Smooth muscle cell of the brain vasculature (primary cell): ENCODE results near the gene PIK3CB.
A peak's percentile ranks its signal among the peaks of the same experiment; 100 is the strongest.
"Not testable (repeated sequence)": the region's sequence is repeated elsewhere in the genome, so short reads cannot be mapped to it uniquely, and the experiment has no call there.

ENCODE experiments used
- DNase-seq: peaks from one replicate; pipeline ENCODE4 v3.0.0-alpha.2; 2012; ENCODE audit warnings: low read depth, low spot score

The PIK3CB gene

DNA sequence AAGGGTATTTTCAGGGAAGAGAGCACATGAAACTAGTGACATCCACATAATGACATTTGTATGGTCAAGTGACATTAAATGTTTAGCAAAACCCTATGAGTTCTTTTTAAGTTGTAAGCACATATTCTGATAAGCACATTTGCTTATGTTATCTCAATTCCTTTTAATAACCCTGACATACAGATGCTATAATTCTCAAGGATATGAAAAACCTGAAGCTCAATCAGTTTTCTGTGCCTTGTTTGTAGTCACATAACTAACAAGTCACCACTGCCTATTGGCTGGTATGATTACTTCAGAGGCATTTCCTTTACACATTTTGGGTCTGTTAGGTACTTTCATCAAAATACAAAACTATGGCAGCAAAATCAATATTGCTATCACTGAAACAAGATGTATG is 152.1 kb downstream of the PIK3CB start:
- no peak for DNase-seq

DNA sequence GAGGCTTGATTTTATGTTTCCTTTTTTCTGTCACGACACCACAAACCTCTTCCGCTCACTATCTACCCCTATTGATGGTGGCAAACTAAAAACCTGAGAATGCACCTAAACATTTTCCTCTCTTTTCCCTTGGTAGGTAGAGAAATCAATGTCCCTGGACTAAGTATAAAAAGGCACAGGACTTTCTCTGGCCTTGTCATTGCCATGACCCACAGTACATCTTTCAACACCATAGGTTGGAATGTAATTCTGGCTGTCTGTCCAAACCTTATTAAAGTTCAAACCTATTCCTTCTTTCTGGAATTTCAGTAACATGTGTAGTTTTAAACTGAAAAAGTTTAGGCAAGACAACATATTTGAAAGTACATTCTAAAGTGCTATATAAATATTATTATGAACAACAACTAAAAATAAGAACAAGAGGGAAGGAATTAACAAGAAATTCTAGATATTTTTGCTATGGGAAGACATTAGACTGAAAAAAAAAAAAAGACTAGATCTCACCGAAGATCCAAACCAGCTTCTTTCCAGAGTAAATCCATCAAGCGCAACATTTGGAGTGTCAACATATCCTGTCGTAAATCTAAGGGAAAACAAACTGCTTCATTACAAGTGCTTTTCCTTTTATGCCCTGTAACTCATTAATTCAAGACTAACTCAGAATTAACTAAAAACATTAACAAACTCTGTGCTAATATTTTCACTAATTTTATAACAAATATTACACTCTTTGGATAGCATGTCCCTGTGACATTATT is 153.1 kb downstream of the PIK3CB start:
- no peak for DNase-seq

DNA sequence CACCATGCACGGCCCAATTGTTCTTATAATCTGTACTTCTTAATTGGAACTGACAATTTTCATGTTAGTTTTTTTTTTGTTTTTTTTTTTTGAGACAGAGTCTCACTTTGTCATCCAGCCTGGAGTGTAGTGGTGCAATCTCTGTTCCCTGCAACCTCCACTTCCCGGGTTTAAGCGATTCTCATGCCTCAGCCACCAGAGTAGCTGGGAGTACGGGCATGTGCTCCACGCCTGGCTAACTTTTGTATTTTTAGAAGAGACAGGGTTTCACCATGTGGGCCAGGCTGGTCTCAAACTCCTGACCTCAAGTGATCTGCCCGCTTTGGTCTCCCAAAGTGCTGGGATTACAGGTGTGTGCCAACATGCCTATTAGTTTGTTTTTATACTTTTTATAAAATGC is 153.8 kb downstream of the PIK3CB start:
- not testable (repeated sequence) for DNase-seq

DNA sequence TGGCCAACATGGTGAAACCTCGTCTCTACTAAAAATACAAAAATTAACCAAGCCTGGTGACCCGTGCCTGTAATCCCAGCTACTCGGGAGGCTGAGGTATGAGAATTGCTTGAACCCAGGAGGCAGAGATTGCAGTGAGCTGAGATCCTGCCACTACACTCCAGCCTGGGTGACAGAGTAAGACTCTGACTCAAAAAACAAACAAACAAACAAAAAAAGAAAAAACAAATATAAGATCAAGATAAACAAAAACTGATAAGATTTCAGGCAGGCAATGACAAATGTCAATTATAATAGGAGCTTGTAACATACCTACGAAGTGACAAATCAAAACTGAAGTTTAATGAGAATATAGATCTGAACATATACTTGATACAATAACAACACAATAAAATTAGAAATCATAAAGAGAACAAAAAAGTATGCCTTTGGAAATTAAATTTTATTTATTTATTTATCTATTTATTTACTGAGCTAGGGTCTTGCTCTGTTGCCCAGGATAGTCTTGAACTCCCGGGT is 155.8 kb downstream of the PIK3CB start:
- DNase-seq, result no peak

DNA sequence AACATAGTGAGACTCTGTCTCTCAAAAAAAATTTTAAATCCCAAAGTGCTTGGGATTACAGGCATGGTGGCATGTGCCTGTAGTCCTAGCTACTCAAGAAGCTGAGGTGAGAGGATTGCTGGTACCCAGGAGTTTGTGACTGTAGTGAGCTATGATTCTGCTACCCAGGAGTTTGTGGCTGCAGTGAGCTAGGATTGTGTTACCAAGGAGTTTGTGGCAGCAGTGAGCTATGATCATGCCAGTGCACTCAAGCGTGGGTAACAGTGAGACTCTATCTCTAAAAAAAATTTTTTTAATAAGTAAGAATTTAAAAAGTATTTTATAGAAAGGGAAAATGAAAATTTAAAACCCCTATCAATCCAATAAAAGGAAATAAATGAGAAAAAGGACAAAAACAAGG is 156.6 kb downstream of the PIK3CB start:
- no peak for DNase-seq

DNA sequence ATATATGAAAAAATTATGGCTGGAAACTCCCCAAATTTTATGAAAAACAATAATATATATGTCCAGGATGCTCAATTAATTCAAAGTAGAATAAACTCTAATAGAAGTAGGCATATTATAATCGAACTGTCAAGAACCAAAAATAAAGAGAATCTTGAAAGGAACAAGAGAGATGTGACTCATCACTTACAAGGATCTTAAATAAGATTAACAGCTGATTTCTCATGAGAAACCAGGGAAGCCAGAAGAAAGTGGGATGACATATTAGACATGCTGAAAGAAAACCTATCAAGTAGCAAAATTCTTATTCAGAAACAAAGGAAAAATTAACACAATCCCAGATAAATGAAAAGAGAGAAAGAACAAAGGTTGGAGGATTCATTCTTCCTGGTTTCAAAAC is 159.3 kb downstream of the PIK3CB start:
- DNase-seq, result no peak

DNA sequence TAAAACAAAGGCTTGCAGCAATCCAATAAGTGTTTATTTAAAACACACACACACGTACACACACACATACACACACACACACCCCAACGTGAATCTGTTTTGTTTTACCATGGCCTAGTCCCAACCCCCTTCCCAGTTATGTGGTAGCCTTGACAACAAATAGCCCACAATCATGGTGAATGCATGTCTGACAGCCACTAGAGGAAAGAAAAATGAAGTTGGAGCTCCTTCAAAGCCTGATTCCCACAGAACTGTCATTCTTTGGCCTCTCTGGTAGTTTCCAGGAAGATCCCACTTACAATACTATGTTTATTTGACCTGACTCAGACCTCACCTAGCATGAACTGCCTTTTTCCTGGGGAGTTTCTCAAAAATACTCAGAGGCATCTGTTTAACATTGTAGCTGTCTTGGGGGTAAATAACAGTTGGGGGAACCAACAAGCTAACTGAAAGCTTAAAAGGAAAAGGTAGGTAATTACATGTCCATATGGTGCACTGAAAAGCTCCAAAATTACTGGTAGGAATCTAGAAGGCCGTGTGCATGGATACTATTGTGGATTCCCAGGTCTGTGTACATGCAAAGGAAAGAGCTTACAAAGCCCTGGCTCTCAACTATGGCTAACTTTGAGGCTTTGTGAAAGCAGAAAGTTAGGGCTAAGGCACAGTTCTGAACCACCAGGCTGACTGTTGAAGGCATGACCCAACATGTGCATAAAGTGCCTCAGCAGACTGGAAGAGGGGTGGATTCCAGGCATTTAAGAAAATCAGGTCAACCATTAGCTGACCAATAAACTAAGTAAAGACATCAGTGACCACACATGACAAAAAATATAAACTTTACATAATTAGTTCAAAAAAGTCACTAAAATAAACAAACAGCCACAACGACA is 160.8 kb downstream of the PIK3CB start:
- DNase-seq, result peak; percentile 61

DNA sequence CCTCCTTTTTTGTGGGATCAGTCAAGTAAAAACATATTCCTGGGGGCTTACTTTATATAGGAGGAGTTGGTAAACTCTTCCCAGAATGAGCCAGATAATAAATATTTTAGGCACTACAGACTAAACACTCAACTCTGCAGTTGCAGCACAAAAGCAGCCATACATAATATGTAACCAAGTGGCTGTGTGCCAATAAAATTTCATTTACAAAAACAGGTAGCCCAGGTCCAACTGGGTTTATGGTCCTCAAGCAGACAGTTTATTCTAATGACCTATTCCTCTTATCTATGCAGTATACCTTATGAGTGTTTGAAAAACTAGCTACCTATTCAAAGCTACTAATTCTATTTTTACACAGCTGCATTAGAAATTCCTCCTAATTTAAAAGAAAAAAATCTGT is 164.3 kb downstream of the PIK3CB start:
- DNase-seq, result no peak

DNA sequence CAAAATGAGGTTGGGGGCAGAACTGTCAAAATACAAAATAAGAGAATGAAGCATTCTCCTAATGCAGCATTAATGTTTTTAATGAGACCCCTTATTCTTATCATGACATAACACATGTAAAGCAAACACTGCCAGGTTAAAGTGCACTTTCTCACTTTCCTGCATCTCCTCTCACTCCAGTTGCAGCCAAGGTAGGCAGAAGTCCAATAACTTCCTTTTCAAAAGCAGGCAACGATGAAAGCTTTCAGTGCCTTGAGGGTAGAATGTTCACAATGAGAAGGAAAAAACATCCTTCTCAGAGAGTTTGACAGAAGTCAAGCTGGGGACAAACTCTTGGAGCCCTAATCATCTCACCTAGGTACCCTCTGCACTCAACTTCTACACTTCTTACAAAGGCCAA is 166.6 kb downstream of the PIK3CB start:
- DNase-seq, result no peak

DNA sequence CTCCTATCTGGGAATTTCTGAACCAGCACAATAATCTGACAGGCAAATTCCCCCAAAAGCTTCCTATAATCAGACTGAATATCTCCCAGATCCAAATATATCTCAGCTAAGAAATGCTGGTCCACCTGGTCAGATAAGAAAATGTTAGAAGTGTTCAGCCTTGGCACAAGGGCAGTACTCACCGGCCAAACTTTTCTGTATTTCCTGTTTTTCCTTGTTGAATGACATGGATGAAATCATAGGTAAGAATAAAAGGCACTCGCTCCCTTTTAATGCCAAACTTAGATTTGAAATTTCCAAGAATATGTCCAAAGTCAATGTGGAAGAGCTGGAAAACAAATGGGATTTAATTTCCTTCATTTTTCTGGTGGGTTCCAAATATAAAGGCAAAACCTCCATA is 177.2 kb downstream of the PIK3CB start:
- DNase-seq, result no peak

DNA sequence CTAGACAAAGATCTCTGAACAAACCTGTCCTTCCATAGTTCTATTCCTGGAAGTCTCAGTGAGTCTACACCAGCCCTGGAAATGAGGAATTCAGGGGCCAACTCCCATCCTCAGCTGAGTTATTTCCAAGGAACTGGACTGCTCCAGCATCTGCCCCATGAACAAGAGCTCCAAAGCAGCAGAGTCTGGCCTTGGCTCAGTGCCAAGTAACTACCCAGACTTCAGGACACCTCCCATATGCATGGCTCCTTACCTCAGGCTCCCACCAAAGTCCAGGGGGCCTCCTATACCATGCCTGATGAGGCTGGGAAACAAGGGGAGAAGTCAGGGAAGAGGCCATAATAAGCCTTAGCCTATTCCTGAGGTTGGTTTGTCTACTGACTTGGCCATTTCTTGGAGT is 181.2 kb downstream of the PIK3CB start:
- no peak for DNase-seq

DNA sequence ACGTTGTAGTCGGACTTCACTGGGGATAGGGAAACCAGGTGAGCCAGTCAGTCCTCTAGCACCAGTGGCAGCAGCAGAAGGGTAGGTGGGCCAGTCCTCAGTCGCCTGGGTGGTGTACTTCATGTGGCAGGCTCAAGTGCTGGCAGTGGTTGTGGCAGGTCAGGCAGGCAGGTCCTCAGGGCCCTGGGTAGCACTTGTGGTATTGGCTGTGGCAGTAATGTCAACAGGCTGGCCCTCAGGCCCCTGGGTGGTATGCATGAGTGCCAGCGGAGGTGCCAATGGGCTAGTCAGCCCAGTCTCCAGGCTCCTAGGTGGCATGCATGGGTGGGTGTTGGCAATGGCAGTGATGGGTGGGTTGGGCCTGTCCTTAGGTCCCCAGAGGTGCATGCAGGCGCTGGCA is 185.6 kb downstream of the PIK3CB start:
- DNase-seq, result no peak

DNA sequence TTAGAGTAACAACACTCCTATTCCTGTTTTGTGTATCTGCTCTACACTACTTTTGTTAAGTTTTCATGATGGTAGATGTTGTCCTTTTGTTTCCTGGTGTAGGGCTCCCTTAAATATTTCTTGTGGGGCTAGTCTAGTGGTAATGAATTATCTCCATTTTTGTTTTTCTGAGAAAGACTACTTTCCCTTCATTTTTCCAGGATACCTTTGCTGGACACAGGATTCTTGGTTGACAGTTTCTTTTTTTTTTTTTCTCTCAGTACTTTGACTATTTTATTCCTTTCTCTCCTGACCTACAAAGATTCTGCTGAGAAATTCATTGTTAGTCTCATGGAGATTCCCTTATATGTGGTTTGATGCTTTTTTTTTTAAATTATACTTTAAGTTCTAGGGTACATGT is 188.2 kb downstream of the PIK3CB start:
- DNase-seq, result no peak

DNA sequence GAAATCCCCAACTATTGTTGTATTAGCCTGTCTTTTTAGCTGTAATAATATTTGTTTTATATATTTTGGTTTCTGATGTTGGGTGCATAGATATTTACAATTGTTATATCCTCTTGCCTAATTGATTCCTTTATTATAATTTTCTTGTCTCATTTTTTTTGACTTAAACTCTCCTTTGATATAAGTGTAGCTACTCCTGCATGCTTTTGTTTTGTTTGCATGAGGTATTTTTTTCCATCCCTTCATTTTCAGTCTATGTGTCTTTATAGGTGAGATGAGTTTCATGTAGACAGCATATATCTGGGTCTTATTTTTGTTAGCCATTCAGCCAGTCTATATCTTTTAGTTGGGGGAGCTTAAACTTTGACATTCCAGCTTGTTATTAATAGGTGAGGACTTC is 188.7 kb downstream of the PIK3CB start:
- no peak for DNase-seq

DNA sequence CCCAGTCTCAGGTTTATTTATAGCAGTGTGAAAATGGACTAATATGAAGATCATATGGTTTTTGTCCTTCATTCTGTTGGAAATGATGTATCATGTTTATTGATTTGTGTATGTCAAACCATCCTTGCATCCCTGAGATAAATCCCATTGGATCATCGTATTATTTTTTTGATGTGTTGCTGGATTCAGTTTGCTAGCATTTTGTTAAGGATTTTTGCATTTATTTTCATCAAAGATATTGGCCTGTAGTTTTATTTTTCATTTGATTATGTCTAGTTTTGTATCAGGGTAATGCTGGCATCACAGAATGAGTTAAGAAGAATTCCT is 191.8 kb downstream of the PIK3CB start:
- no peak for DNase-seq

DNA sequence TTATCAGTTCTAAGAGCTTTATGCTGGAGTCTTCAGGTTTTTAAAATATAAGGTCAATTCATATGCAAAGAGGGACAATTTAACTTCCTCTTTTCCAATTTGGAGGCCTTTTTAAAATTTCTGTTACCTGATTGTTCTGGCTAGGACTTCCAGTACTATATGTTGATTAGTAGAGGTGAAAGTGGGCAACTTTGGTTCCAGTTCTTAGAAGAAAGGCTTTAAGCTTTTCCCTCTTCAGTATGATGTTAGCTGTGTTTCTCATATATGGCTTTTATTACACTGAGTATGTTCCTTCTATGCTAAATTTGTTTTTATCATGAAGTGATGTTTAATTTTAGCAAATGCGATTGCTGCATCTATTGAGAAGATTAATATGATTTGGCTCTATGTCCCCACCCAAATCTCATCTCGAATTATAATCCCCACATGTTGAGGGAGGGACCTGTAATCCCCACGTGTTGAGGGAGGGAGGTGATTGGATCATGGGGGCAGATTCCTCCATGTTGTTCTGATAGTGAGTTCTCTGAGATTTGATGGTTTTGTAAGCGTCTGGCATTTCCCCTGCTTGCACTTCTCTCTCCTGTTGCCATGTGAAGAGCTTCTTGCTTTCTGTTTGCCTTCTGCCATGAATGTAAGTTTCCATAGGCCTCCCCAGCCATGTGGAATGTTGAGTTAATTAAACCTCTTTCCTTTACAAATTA is 192.4 kb downstream of the PIK3CB start:
- no peak for DNase-seq

DNA sequence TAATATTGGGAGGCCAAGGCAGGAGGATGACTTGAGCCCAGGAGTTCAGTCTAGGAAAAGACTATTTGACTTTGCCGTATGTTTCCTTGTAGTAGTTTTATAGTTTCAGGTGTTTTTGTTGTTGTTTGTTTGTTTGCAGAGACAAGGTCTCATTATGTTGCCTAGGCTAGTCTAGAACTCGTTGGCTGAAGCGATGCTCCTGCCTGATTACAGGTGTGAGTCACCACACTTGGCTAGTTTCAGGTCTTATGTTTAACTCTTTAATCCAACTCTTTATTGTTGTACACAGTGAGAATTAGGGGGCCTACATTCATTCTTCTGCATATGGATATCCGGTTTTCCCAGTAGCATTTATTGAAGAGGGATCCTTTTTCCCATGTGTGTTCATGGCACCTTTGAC is 194.2 kb downstream of the PIK3CB start:
- no peak for DNase-seq

DNA sequence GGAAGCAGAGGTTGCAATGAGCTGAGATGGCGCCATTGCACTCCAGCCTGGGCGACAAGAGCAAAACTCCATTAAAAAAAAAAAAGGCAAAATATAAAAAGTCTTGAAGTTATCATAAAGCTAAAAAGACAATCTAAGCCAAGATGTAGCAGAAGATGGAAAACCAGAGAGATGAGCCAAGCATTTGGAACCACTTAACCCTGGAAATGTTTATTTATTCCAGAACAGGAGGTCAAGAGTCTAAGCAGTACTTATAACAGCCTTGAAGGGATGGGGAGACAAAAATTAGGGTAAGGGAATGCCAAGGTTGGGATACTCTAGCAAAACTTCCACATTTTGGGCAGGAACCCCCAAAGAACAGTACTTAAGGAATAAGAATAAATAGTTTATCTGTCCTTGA is 196.1 kb downstream of the PIK3CB start:
- DNase-seq, result no peak

DNA sequence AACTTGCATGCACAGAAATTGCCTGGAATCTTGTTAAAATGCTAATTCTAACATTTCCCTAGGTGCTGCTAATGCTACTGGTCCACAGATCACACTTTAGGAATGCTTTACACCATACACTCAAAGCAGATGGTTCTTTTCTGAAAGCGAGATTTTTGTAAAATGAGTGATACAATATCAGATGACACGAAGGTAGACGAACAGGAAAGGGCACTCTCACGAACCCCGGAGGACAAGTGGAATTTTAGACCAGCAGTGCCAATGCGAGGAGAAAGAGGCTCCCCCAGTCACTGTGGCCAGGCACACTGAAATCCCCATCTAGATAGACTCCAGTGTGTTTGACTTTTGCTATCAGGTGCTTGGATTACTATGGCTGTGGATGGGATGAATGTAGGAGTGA is 205.2 kb downstream of the PIK3CB start:
- no peak for DNase-seq

DNA sequence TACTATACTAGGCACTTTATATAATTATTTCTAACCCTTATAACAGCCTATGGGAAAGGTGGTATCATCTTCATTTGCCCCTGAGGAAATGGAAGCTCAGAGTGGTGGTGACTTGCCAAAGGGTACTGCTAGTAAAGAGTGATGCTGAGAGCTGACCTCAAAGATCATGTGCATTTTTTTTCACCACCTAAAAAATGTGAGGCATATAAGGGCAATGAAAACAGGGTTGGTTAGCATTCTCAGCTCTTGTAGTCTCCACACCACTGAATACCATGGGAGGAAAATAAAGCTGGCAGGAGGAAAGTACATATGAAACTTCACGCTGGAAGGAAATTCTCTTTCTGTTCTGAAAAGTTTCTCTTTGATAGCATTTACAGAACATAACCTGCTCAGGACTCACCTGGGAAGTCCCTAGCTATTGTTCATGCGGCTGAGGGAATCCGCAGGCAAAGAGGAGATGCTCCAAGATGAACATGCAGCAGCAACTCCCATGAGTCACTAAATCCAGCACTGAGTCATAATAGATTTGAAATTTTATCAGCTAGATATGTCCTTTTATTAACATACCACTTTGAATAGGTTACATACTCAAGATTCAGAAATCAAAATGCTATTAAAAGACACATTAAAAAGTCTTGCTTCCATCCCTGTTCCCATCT is 208.9 kb downstream of the PIK3CB start:
- DNase-seq, result no peak

DNA sequence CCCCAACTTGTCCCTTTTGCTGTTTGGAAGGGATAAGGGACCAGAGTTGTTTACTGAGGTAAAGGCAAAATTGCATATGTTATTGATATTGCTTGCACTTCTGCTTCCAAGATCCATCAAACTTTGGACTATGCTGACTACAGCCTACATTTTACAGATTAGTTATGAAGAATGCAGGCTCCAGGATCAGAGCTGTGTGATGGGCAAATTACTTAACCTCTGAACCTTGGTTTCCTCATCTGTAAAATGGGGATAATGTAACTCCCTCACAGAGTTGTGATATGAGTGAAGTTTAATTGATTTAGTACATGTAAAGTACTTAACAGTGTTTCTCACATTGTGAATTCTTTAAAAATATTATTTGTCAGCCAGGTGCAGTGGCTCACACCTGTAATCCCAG is 210.2 kb downstream of the PIK3CB start:
- DNase-seq, result no peak

DNA sequence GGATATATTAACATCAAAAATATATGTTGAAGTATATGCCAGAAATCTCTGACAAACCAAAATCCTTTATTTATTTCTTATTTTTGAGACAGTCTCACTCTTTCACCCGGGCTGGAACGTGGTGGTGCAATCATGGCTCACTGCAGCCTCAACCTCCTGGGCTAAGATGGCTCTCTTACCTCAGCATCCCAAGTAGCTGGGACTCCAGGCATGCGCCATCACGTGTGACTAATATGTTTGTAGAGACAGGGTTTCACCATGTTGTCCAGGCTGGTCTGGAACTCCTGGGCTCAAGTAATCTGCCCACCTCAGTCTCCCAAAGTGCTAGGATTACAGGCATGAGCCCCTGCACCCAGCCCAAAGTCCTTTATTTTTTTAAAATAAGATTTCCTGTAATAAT is 214.3 kb downstream of the PIK3CB start:
- DNase-seq, result no peak
